HG03571 (cell line): ENCODE data around the gene TCF19.

Source experiments
- ATAC-seq: cut with Tn5 transposase; IDR thresholded peaks from one replicate; pipeline ENCODE4 v1.9.1; 2021; ENCODE audit not compliant: unreplicated experiment

TCF19 gene

DNA sequence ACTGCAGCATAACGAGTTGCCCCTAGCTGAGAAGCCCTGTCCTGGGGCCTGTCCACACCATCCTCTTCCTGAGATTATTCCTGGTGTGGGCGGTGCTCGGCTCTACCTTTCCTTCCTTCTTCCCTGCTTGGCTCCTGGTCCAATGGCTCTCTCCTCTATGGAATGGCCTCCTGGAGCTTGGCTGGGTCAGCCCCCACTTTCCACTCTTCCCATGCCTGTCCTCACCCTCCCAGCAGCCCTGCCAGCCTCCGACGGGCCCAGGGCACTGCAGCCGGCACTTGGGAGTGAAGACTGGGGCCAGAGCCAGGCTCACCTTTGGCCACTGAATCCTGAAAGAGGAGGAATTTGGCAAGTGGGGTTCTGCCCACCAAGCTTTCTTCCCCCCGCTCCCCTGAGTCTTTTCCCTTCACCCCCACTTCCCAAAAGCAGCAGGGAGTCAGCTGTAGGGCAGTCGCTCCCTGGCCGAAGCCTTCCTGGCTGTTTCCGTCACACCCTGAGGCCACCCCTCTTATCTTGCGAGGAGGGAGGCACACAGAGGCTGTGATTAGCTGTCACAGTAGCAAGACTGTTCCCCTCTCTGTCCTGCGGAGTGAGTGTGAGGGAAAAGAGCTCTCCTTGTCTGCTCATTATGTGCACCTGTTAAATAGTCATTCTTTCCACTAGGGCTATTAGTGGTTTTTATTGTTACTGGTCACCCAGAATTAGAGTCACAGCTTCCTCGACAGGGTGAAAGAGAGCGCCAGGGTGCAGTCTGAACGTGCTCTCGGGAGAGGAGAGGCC is 31.8 kb upstream of the TCF19 start:
- ATAC-seq, result no peak

- ATAC-seq, result no peak
Observed at GRCh38 chr6:31128093-31128676, 30.2 kb upstream of the TCF19 start.

DNA sequence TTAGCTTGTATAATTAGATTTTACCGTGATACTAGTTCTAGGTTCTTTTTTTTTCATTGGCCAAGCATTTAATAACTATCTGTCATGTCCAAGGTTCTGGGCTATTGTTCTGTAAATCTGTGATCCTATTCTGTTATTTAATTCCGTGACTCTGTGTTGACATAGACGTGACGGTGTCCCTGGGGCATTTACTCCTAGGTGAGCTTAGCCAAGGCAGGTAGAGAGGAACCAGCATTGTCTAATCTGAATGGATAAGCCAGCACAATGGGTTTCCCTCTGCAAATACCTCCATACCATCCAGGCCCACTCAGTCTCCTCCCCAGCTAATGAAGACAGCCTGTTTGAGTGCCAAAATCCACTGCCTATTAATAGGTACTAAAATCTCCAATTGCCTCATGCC is 29.3 kb upstream of the TCF19 start:
- no peak for ATAC-seq

- no peak for ATAC-seq
Observed at GRCh38 chr6:31130751-31131150, 27.6 kb upstream of the TCF19 start.

GRCh38 chr6:31131595-31131994 is 26.8 kb upstream of the TCF19 start:
- ATAC-seq, result no peak

GRCh38 chr6:31132806-31133205 is 25.6 kb upstream of the TCF19 start:
- ATAC-seq, result no peak

GRCh38 chr6:31135710-31136109 is 22.7 kb upstream of the TCF19 start:
- ATAC-seq, result no peak

DNA sequence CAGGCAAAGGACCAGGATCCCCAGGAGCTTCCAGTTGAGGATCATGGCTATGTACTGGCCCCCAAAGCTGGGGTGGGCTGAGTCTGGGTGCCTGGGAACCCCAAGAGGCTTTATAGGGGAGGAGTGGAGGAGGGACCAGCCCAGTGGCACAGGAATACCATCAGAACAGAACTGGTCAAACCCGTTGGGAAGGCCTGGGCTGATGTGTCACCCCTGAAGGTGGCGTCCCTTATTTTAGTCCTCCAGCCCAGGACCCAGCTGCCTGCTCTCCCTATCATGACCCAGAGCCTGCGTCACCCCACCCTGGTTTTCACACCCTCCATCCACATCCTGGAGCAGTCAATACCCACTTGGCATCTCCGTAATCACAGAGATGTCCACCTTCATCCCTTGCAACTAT is 19.4 kb upstream of the TCF19 start, which contains the start of gene PSORS1C2:
TSS of gene PSORS1C2 (minus strand) at position 85 of the 400 bp plus-strand sequence. CDS start at position 45, 40 bp downstream.
- no peak for ATAC-seq

DNA sequence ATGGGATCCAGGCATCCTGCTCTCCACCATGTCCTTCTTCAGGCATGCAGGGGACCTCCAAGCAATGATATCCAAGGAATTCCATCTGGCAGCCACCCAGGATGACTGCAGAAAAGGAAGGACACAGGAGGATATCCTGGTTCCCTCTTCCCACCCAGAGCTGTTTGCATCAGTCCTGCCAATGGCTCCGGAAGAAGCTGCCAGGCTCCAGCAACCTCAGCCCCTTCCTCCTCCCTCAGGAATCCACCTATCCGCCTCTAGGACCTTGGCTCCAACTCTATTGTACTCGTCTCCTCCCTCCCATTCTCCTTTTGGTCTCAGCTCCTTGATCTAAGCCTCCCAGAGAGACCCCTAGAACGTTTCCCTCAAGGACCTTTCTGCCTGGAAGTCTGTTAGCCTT is 18.8 kb upstream of the TCF19 start:
- ATAC-seq, result no peak

DNA sequence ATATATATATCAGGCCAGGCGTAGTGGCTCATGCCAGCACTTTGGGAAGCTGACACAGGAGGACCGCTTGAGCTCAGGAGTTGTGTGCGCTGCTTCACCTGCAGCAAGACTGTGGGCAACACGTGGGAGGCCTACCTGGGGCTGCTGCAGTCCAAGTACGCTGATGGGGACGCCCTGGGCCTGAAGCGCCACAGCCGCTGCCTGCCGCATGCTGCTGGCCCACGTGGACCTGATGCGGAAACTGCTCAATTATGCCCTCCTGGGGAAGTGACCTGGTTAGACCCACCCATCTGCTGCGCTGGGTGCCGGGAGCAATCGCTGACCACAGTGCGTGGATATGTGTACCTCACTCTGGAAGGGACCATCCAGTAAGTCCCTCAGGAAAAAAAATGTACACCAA is 17.7 kb upstream of the TCF19 start:
- no peak for ATAC-seq

DNA sequence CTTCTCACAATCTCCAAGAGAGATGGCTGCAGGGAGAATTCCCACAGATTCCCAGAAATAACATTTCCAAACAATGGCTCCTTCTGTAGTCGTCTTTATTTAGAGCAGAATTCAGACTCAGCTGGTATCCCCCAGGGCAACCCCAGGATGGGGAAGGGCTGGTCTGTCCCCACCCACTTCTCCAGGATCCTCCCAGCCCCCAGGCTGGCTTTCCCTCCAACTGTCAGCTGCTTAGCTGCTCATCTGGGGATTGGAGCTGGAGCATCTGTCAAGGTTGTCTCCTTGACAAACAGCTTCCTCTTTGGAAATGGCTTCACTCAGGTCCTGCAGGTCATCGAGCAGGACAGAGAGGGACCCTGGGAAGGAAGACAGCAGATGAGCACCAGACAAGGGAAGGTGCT is 16.0 kb upstream of the TCF19 start:
- no peak for ATAC-seq

DNA sequence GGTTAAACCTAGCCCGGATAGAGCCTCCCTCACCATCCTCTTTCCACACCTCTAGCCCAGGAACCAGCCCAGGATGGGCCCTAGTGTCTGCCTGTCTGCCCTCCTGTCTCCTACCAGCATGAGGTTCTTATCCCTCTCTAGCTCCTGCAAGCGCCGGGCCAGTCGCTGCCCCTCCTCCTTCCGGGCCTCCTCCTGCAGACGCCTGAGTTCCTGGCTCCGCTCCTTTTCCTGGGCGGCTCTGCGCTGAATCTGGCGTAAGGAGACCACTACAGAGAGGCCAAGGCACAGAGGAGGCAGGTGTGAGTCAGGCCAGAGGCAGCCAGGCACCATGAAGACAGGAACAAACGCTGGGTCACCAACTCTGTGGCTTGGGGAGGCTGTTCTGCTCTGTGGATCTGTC is 15.2 kb upstream of the TCF19 start:
- no peak for ATAC-seq

- no peak for ATAC-seq
Observed at GRCh38 chr6:31144296-31144969, 14.0 kb upstream of the TCF19 start.

DNA sequence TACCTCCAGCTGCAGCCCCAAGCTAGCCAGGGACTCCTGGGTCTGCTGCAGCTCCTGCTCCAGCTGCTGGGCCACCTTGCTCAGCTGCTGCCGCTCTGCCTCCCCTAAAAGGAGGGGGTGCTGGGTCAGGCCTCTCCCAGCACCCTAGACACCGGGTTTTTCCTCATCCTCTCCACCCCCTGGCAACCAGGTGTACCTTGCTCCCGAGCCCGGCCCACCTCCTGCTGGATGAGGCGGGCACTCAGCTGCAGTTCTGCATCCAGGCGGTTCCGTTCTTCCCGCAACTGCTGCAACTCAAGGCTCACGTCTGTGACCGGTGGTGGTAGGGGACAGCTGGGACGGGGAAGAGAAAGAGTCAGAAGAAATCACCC is 13.4 kb upstream of the TCF19 start:
- ATAC-seq, result no peak

GRCh38 chr6:31145386-31145785 is 13.0 kb upstream of the TCF19 start:
- no peak for ATAC-seq

DNA sequence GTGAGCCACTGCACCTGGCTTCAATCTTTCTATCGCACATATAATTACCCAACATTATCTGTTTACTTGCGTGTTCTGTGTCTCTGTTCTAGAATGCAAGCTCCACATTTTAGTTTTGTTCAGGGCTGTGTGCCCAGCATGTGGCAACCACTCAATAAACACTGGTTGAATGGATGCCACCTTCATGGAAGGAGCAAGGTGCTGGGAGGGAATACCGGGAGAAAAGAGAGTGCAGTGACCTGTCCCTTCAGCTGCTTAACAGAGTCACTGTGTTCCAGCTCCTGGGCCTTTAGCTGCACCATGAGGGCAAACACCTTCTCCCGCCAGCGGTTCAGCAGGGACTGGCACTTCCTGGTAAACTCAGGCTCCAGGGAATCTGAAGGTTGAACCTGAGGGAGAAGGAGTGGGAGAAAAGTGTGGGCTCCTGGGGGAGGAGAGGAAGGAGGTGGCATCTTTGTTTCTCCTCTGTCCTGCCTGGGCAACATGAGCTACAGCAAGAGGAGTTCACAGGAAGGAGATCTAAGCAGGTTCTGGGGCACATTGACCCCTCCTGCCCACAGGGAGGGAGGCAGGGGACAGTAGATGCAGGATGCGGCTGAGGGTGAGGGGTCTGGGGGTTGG is 8.5 kb upstream of the TCF19 start:
- ATAC-seq, result no peak

GRCh38 chr6:31152781-31153180 is 5.6 kb upstream of the TCF19 start:
- ATAC-seq, result no peak

DNA sequence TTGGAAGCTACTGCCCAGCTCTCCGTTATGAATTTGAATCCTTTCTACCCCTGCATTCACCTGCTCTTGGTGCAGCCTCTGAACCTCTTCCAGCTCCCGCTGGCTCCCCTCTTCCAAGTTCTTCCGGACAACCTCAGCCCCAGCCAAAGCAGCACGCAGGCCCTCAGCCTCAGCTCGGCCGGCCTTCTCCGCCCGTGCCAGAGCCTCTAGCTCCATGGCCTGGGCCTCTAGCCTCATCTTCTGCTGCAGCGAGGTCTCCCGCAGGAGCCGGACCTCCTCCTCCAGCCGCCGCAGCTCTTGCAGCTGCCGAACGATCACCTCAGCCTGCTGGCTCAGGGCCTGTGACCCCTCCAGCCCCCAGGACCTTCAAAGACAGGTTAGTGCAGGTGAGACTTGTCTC is 4.0 kb upstream of the TCF19 start:
- ATAC-seq, result no peak

GRCh38 chr6:31156641-31157040 is 1.7 kb upstream of the TCF19 start:
- no peak for ATAC-seq

DNA sequence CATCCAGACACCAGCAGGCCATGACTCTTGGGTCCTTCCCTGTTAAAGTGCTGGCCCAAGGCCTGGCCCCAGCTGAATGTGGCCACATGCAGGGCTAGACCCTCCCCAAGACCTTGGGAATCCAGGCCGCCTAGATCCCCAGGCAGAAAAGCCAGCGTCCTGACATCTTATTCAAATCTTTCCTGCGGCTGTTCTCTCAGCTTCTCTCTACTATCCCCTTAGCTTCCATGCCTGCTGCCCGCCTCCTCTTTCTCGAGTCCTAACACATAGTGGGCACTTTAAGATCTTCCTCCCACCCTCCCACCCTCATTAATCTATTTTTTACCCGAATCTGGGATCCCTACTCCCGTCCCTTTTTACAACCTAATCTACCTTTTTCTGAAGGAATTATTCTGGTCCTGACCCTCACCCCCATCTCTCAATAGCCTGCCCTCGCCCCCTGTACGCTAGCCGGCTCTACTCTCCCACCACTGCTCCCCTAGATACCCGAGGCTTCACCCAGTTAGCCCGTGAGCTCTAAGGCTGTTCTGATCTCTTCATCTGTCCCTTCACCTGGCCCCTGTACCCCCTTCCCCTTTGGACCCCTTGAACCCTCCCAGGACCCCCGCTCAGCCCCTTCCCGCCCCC is 763 bp upstream of the TCF19 start, which contains the start of gene CCHCR1:
TSS of gene CCHCR1 (minus strand) at position 290 of the 627 bp plus-strand sequence. CDS start at position 88, 202 bp downstream.
- ATAC-seq, result no peak
